Memory B cell (primary cell): ENCODE results near the gene CHRM5.

Experiments used
- ATAC-seq: fragments of 150-1000 bp; cut with Tn5 transposase; 2 replicates; pipeline ENCODE4 v1.10.0; 2021; ENCODE audit warnings: low read depth, mild to moderate bottlenecking, moderate library complexity
- DNase-seq, 2 donors: peaks; one replicate each; pipeline ENCODE4 v3.0.0; 2022; ENCODE audit warnings: low spot score in 2 of 2
- H3K27ac Mint-ChIP-seq: one replicate; pipeline ENCODE4 v1.8.0; 2022; ENCODE audit warnings: mild to moderate bottlenecking, moderate library complexity, mixed read lengths
- H3K27me3 Mint-ChIP-seq: one replicate; pipeline ENCODE4 v1.8.0; 2022; ENCODE audit warnings: mixed read lengths
- H3K36me3 Mint-ChIP-seq: one replicate; pipeline ENCODE4 v1.8.0; 2022; ENCODE audit warnings: mild to moderate bottlenecking, mixed read lengths
- H3K4me1 Mint-ChIP-seq: one replicate; pipeline ENCODE4 v1.8.0; 2022; ENCODE audit warnings: mixed read lengths
- H3K4me3 Mint-ChIP-seq: one replicate; pipeline ENCODE4 v1.8.0; 2022; ENCODE audit warnings: mild to moderate bottlenecking, moderate library complexity, mixed read lengths
- H3K9me3 Mint-ChIP-seq: one replicate; pipeline ENCODE4 v1.8.0; 2022; ENCODE audit warnings: mixed read lengths

Gene CHRM5

GRCh38 chr15:33968224-33968623 lies at the start of gene CHRM5:
Gene CHRM5, plus strand, starts transcription at chr15:33968497. Its CDS starts 94,221 bp downstream, at chr15:34062718.
- Mint-ChIP-seq H3K4me3 (no peak within 1 kb of the TSS), H3K9me3 (no peaks in the 10 kb centered on the region), H3K27ac (no peak within 1 kb of the TSS), H3K27me3 (no peaks in the 10 kb centered on the region), H3K4me1 (no peaks in the 10 kb centered on the region), H3K36me3 (peaks cover 2% of the 10 kb centered on the region)
- ATAC-seq (no peak), DNase-seq (no peak)

GRCh38 chr15:33923446-33923845 lies 44.9 kb upstream of the CHRM5 start:
- DNase-seq = no peak
- ATAC-seq = no peak
- no peak overlapping the region for H3K4me3 Mint-ChIP-seq
- H3K4me1 Mint-ChIP-seq = peaks cover 3% of the 10 kb centered on the region
- no peak overlapping the region for H3K27ac Mint-ChIP-seq
- no peaks in the 10 kb centered on the region for H3K27me3 Mint-ChIP-seq
- H3K36me3 Mint-ChIP-seq = peaks cover 5% of the 10 kb centered on the region
- no peaks in the 10 kb centered on the region for H3K9me3 Mint-ChIP-seq

- no peak for DNase-seq
- Mint-ChIP-seq H3K36me3 (peaks cover 5% of the 10 kb centered on the region), H3K4me1 (no peaks in the 10 kb centered on the region), H3K27ac (no peak overlapping the region), H3K27me3 (no peaks in the 10 kb centered on the region), H3K4me3 (no peak overlapping the region), H3K9me3 (no peaks in the 10 kb centered on the region)
- no peak for ATAC-seq
Measured at GRCh38 chr15:33926260-33926659, 42.0 kb upstream of the CHRM5 start.

- no peak overlapping the region for H3K4me3 Mint-ChIP-seq
- no peak for DNase-seq
- H3K9me3 Mint-ChIP-seq = no peaks in the 10 kb centered on the region
- H3K27ac Mint-ChIP-seq = no peak overlapping the region
- ATAC-seq = no peak
- H3K4me1 Mint-ChIP-seq = peaks cover 4% of the 10 kb centered on the region
- H3K36me3 Mint-ChIP-seq = no peaks in the 10 kb centered on the region
- no peaks in the 10 kb centered on the region for H3K27me3 Mint-ChIP-seq
Measured at GRCh38 chr15:33932734-33933133, 35.6 kb upstream of the CHRM5 start.

GRCh38 chr15:33934396-33934795 lies 33.9 kb upstream of the CHRM5 start:
- Mint-ChIP-seq H3K4me1 (peaks cover 4% of the 10 kb centered on the region), H3K9me3 (no peaks in the 10 kb centered on the region), H3K36me3 (no peaks in the 10 kb centered on the region), H3K27me3 (no peaks in the 10 kb centered on the region), H3K4me3 (no peak overlapping the region), H3K27ac (no peak overlapping the region)
- no peak for DNase-seq
- no peak for ATAC-seq

GRCh38 chr15:33934921-33935320 lies 33.4 kb upstream of the CHRM5 start:
- ATAC-seq = no peak
- no peaks in the 10 kb centered on the region for H3K9me3 Mint-ChIP-seq
- H3K4me3 Mint-ChIP-seq = no peak overlapping the region
- no peak overlapping the region for H3K27ac Mint-ChIP-seq
- H3K36me3 Mint-ChIP-seq = no peaks in the 10 kb centered on the region
- H3K4me1 Mint-ChIP-seq = peaks cover 4% of the 10 kb centered on the region
- no peak for DNase-seq
- H3K27me3 Mint-ChIP-seq = no peaks in the 10 kb centered on the region

GRCh38 chr15:33941279-33942063 lies 26.8 kb upstream of the CHRM5 start:
- H3K27ac Mint-ChIP-seq = no peak overlapping the region
- ATAC-seq (no peak), DNase-seq (no peak)
- no peaks in the 10 kb centered on the region for H3K9me3 Mint-ChIP-seq
- H3K36me3 Mint-ChIP-seq = peaks cover 7% of the 10 kb centered on the region
- no peaks in the 10 kb centered on the region for H3K27me3 Mint-ChIP-seq
- no peak overlapping the region for H3K4me3 Mint-ChIP-seq
- H3K4me1 Mint-ChIP-seq = peaks cover 1% of the 10 kb centered on the region

GRCh38 chr15:33946152-33946551 lies 22.1 kb upstream of the CHRM5 start:
- H3K36me3 Mint-ChIP-seq = peaks cover 12% of the 10 kb centered on the region
- ATAC-seq = no peak
- H3K4me3 Mint-ChIP-seq = no peak overlapping the region
- H3K27ac Mint-ChIP-seq = no peak overlapping the region
- peaks cover 3% of the 10 kb centered on the region for H3K4me1 Mint-ChIP-seq
- no peaks in the 10 kb centered on the region for H3K9me3 Mint-ChIP-seq
- DNase-seq = no peak
- no peaks in the 10 kb centered on the region for H3K27me3 Mint-ChIP-seq

- Mint-ChIP-seq H3K4me3 (no peak overlapping the region), H3K27me3 (no peaks in the 10 kb centered on the region), H3K36me3 (no peaks in the 10 kb centered on the region), H3K4me1 (peaks cover 3% of the 10 kb centered on the region), H3K9me3 (no peaks in the 10 kb centered on the region), H3K27ac (no peak overlapping the region)
- ATAC-seq = no peak
- no peak for DNase-seq
Measured at GRCh38 chr15:33955945-33956344, 12.4 kb upstream of the CHRM5 start.

GRCh38 chr15:33956397-33956796 lies 11.9 kb upstream of the CHRM5 start:
- Mint-ChIP-seq H3K9me3 (no peaks in the 10 kb centered on the region), H3K4me3 (no peak overlapping the region), H3K4me1 (peaks cover 3% of the 10 kb centered on the region), H3K36me3 (no peaks in the 10 kb centered on the region), H3K27ac (no peak overlapping the region), H3K27me3 (no peaks in the 10 kb centered on the region)
- ATAC-seq (no peak), DNase-seq (no peak)

GRCh38 chr15:33959844-33960548 lies 8.3 kb upstream of the CHRM5 start:
- H3K36me3 Mint-ChIP-seq = no peaks in the 10 kb centered on the region
- H3K27ac Mint-ChIP-seq = no peak overlapping the region
- H3K4me3 Mint-ChIP-seq = no peak overlapping the region
- DNase-seq (no peak), ATAC-seq (no peak)
- H3K9me3 Mint-ChIP-seq = no peaks in the 10 kb centered on the region
- no peaks in the 10 kb centered on the region for H3K27me3 Mint-ChIP-seq
- peaks cover 3% of the 10 kb centered on the region for H3K4me1 Mint-ChIP-seq

GRCh38 chr15:33960549-33960935 lies 7.8 kb upstream of the CHRM5 start:
- H3K27ac Mint-ChIP-seq = no peak overlapping the region
- ATAC-seq = no peak
- H3K36me3 Mint-ChIP-seq = no peaks in the 10 kb centered on the region
- no peaks in the 10 kb centered on the region for H3K9me3 Mint-ChIP-seq
- H3K4me1 Mint-ChIP-seq = peaks cover 3% of the 10 kb centered on the region
- DNase-seq = no peak
- H3K4me3 Mint-ChIP-seq = no peak overlapping the region
- no peaks in the 10 kb centered on the region for H3K27me3 Mint-ChIP-seq

GRCh38 chr15:33963831-33964664 lies 4.2 kb upstream of the CHRM5 start:
- Mint-ChIP-seq H3K9me3 (no peaks in the 10 kb centered on the region), H3K27me3 (no peaks in the 10 kb centered on the region), H3K27ac (no peak overlapping the region), H3K36me3 (peaks cover 2% of the 10 kb centered on the region), H3K4me3 (no peak overlapping the region), H3K4me1 (peaks cover 3% of the 10 kb centered on the region)
- ATAC-seq = no peak
- DNase-seq = no peak

- ATAC-seq (no peak), DNase-seq (no peak)
- H3K36me3 Mint-ChIP-seq = peaks cover 2% of the 10 kb centered on the region
- no peaks in the 10 kb centered on the region for H3K27me3 Mint-ChIP-seq
- no peak overlapping the region for H3K27ac Mint-ChIP-seq
- H3K4me1 Mint-ChIP-seq = peaks cover 3% of the 10 kb centered on the region
- H3K4me3 Mint-ChIP-seq = no peak overlapping the region
- H3K9me3 Mint-ChIP-seq = no peaks in the 10 kb centered on the region
Measured at GRCh38 chr15:33964665-33965040, 3.6 kb upstream of the CHRM5 start.
